ENCODE measurements around the gene ZFPM1. TPM values are rescaled to one million over a fixed set of nuclear protein-coding genes. Genes with fewer than 3 reads are reported as not detected.

ZFPM1 gene
- total RNA-seq, 4 donors from 2014 or later, result 0.40 to 1.4 (median 0.59) TPM

GRCh38 chr16:88413631-88414030 lies 39.4 kb upstream of the ZFPM1 start:
- Histone ChIP-seq H3K4me3 (no peak overlapping the region), H3K36me3 (no peaks in the 10 kb centered on the region), H3K9me3 (no peaks in the 10 kb centered on the region), H3K27me3 (peaks cover 12% of the 10 kb centered on the region), H3K4me1 (no peaks in the 10 kb centered on the region), H3K27ac (no peak overlapping the region)
- WGBS, 2 donors (ENCODE audit: low coverage in 1 of 2), result 100% methylated on average over 2 of the region's 12 CpGs; no CpG with 5 or more reads in 1 of the 2 donors
- no peak for ATAC-seq
- TF ChIP-seq EP300 (IDR thresholded peaks at IDR 0.05) (no peak), POLR2A (IDR thresholded peaks at IDR 0.05) (no peak), POLR2AphosphoS5 (IDR thresholded peaks at IDR 0.05) (no peak), CTCF (IDR thresholded peaks at IDR 0.05) (no peak)

- TF ChIP-seq EP300 (IDR thresholded peaks at IDR 0.05) (no peak), POLR2A (IDR thresholded peaks at IDR 0.05) (no peak), POLR2AphosphoS5 (IDR thresholded peaks at IDR 0.05) (no peak), CTCF (IDR thresholded peaks at IDR 0.05) (no peak)
- H3K36me3 ChIP-seq, result no peaks in the 10 kb centered on the region
- no peaks in the 10 kb centered on the region for H3K9me3 ChIP-seq
- H3K27me3 ChIP-seq, result peaks cover 6% of the 10 kb centered on the region
- no CpG with 5 or more reads among the region's 34 CpGs for WGBS, 2 donors (ENCODE audit: low coverage in 1 of 2)
- no peak for ATAC-seq
- no peak overlapping the region for H3K27ac ChIP-seq
- H3K4me3 ChIP-seq, result no peak overlapping the region
- no peaks in the 10 kb centered on the region for H3K4me1 ChIP-seq
These were observed 38.3 kb upstream of the ZFPM1 start for GRCh38 chr16:88414521-88415380.

DNA sequence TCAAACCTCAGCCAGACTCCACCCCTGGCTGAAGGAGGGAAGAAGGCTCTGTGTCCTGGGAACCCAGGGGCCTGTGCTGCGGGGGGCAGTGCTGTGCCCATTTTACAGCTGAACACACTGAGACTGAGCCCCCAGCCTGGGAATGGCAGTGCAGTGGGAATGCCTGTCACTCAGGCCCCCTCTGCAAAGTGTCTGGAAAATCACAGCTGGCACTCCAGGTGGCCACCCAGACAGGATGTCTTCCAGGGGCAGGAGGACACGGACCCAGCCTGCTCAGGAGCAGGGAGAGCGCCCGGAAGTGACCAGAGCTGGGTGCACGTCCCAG lies 37.7 kb upstream of the ZFPM1 start:
- peaks cover 7% of the 10 kb centered on the region for H3K27me3 ChIP-seq
- WGBS, 2 donors (ENCODE audit: low coverage in 1 of 2), result no CpG with 5 or more reads among the region's 5 CpGs
- H3K27ac ChIP-seq, result no peak overlapping the region
- H3K4me3 ChIP-seq, result no peak overlapping the region
- no peaks in the 10 kb centered on the region for H3K4me1 ChIP-seq
- TF ChIP-seq POLR2AphosphoS5 (IDR thresholded peaks at IDR 0.05) (no peak), POLR2A (IDR thresholded peaks at IDR 0.05) (no peak)
- H3K36me3 ChIP-seq, result no peaks in the 10 kb centered on the region
- H3K9me3 ChIP-seq, result no peaks in the 10 kb centered on the region
- no peak for ATAC-seq

- no peak for TF ChIP-seq CTCF (IDR thresholded peaks at IDR 0.05)
- TF ChIP-seq EP300 (IDR thresholded peaks at IDR 0.05), result no peak
- no peak for TF ChIP-seq POLR2AphosphoS5 (IDR thresholded peaks at IDR 0.05)
- TF ChIP-seq POLR2A (IDR thresholded peaks at IDR 0.05), result no peak
- no peak for ATAC-seq
- H3K27me3 ChIP-seq, result peaks cover 12% of the 10 kb centered on the region
- H3K36me3 ChIP-seq, result no peaks in the 10 kb centered on the region
- no peaks in the 10 kb centered on the region for H3K4me1 ChIP-seq
- no peak overlapping the region for H3K4me3 ChIP-seq
- WGBS, 2 donors (ENCODE audit: low coverage in 1 of 2), result 58 to 80% methylated on average over 1 to 4 of the region's 29 CpGs
- H3K9me3 ChIP-seq, result no peaks in the 10 kb centered on the region
- no peak overlapping the region for H3K27ac ChIP-seq
These were observed 37.3 kb upstream of the ZFPM1 start for GRCh38 chr16:88415713-88416323.

GRCh38 chr16:88416686-88417085 lies 36.4 kb upstream of the ZFPM1 start:
- H3K4me3 ChIP-seq, result no peak overlapping the region
- no peak overlapping the region for H3K27ac ChIP-seq
- H3K4me1 ChIP-seq, result no peaks in the 10 kb centered on the region
- TF ChIP-seq POLR2A (IDR thresholded peaks at IDR 0.05) (no peak), POLR2AphosphoS5 (IDR thresholded peaks at IDR 0.05) (no peak), EP300 (IDR thresholded peaks at IDR 0.05) (no peak), CTCF (IDR thresholded peaks at IDR 0.05) (no peak)
- ATAC-seq, result no peak
- H3K36me3 ChIP-seq, result no peaks in the 10 kb centered on the region
- no peaks in the 10 kb centered on the region for H3K9me3 ChIP-seq
- peaks cover 19% of the 10 kb centered on the region for H3K27me3 ChIP-seq
- 95% methylated on average over 6 of the region's 17 CpGs; no CpG with 5 or more reads in 1 of the 2 donors for WGBS, 2 donors (ENCODE audit: low coverage in 1 of 2)
